HEK293 (cell line): ENCODE results near the gene ATP4A.

Experiments used
- GLIS1 ChIP-seq: fragments of 450-650 bp; formaldehyde crosslinking; IDR thresholded peaks from 2 replicates; pipeline ENCODE4 v1.5.1; 2016; ENCODE audit warnings: missing biosample characterization, missing genetic modification characterization
- MEIS1 ChIP-seq: sonication (generic); formaldehyde crosslinking; IDR thresholded peaks from 2 replicates; pipeline ENCODE4 v1.8.1; 2022; ENCODE audit warnings: missing genetic modification reagents, mild to moderate bottlenecking, borderline replicate concordance
- MYNN ChIP-seq: fragments of 450-650 bp; formaldehyde crosslinking; IDR thresholded peaks from 2 replicates; pipeline ENCODE4 v1.5.1; 2016; ENCODE audit warnings: missing biosample characterization, missing genetic modification characterization, borderline replicate concordance
- SCRT2 ChIP-seq: fragments of 450-650 bp; formaldehyde crosslinking; IDR thresholded peaks from 2 replicates; pipeline ENCODE4 v1.5.1; 2016; ENCODE audit warnings: missing biosample characterization, missing genetic modification characterization
- SETDB1 ChIP-seq: IDR thresholded peaks from one replicate; pipeline ENCODE4 v1.6.1; 2017; ENCODE audit warnings: mild to moderate bottlenecking, low read length, moderate library complexity, mixed read lengths; ENCODE audit not compliant: insufficient read length
- SP3 ChIP-seq: fragments of 450-650 bp; formaldehyde crosslinking; IDR thresholded peaks from 2 replicates; pipeline ENCODE4 v1.5.1; 2016; ENCODE audit warnings: missing biosample characterization, missing genetic modification characterization
- YY2 ChIP-seq: fragments of 450-650 bp; formaldehyde crosslinking; IDR thresholded peaks from 2 replicates; pipeline ENCODE4 v1.5.1; 2016; ENCODE audit warnings: missing biosample characterization, missing genetic modification characterization
- ZEB2 ChIP-seq: fragments of 450-650 bp; formaldehyde crosslinking; IDR thresholded peaks from 2 replicates; pipeline ENCODE4 v1.5.1; 2016; ENCODE audit warnings: missing biosample characterization, missing genetic modification characterization
- ZNF112 ChIP-seq: fragments of 450-650 bp; formaldehyde crosslinking; IDR thresholded peaks from 2 replicates; pipeline ENCODE4 v1.5.0; 2017; ENCODE audit warnings: missing biosample characterization, missing genetic modification characterization
- ZNF140 ChIP-seq: fragments of 450-650 bp; formaldehyde crosslinking; IDR thresholded peaks from 2 replicates; pipeline ENCODE4 v1.5.1; 2016; ENCODE audit warnings: missing biosample characterization, missing genetic modification characterization
- ZNF155 ChIP-seq: fragments of 450-650 bp; formaldehyde crosslinking; IDR thresholded peaks from 2 replicates; pipeline ENCODE4 v1.5.1; 2016; ENCODE audit warnings: missing biosample characterization, missing genetic modification characterization
- ZNF202 ChIP-seq: fragments of 450-650 bp; formaldehyde crosslinking; IDR thresholded peaks from 2 replicates; pipeline ENCODE4 v1.5.1; 2016; ENCODE audit warnings: missing biosample characterization, missing genetic modification characterization, borderline replicate concordance
- ZNF26 ChIP-seq: fragments of 450-650 bp; formaldehyde crosslinking; IDR thresholded peaks from 2 replicates; pipeline ENCODE4 v1.5.1; 2016; ENCODE audit warnings: missing biosample characterization, missing genetic modification characterization
- ZNF292 ChIP-seq: fragments of 450-650 bp; formaldehyde crosslinking; IDR thresholded peaks from 2 replicates; pipeline ENCODE4 v1.5.1; 2016; ENCODE audit warnings: low read depth, missing biosample characterization, missing genetic modification characterization, borderline replicate concordance
- ZNF341 ChIP-seq: fragments of 450-650 bp; formaldehyde crosslinking; IDR thresholded peaks from 2 replicates; pipeline ENCODE4; 2016; ENCODE audit warnings: low read depth, missing biosample characterization, missing genetic modification characterization
- ZNF391 ChIP-seq: fragments of 450-650 bp; formaldehyde crosslinking; IDR thresholded peaks from 2 replicates; pipeline ENCODE4 v1.5.1; 2016; ENCODE audit warnings: low read depth, missing biosample characterization, missing genetic modification characterization, borderline replicate concordance
- ZNF394 ChIP-seq: fragments of 450-650 bp; formaldehyde crosslinking; IDR thresholded peaks from 2 replicates; pipeline ENCODE4 v1.5.1; 2016; ENCODE audit warnings: missing biosample characterization, missing genetic modification characterization, mild to moderate bottlenecking, moderate library complexity, borderline replicate concordance
- ZNF426 ChIP-seq: fragments of 450-650 bp; formaldehyde crosslinking; IDR thresholded peaks from 2 replicates; pipeline ENCODE4 v1.5.1; 2017; ENCODE audit warnings: missing biosample characterization, missing genetic modification characterization, mild to moderate bottlenecking, inconsistent platforms, moderate library complexity
- ZNF513 ChIP-seq: fragments of 450-650 bp; IDR thresholded peaks from 2 replicates; pipeline ENCODE4 v1.5.1; 2018; ENCODE audit warnings: missing biosample characterization, missing genetic modification characterization
- ZNF561 ChIP-seq: fragments of 450-650 bp; IDR thresholded peaks from 2 replicates; pipeline ENCODE4 v1.5.1; 2018; ENCODE audit warnings: missing biosample characterization, missing genetic modification characterization, borderline replicate concordance
- ZNF600 ChIP-seq: fragments of 450-650 bp; formaldehyde crosslinking; IDR thresholded peaks from 2 replicates; pipeline ENCODE4 v1.5.1; 2016; ENCODE audit warnings: missing biosample characterization, missing genetic modification characterization
- ZNF791 ChIP-seq: fragments of 450-650 bp; formaldehyde crosslinking; IDR thresholded peaks from 2 replicates; pipeline ENCODE4 v1.5.1; 2016; ENCODE audit warnings: missing biosample characterization, missing genetic modification characterization
- ZNF792 ChIP-seq: fragments of 450-650 bp; formaldehyde crosslinking; IDR thresholded peaks from 2 replicates; pipeline ENCODE4 v1.5.1; 2016; ENCODE audit warnings: missing biosample characterization, missing genetic modification characterization
- ZNF843 ChIP-seq: fragments of 450-650 bp; formaldehyde crosslinking; IDR thresholded peaks from 2 replicates; pipeline ENCODE4 v1.5.1; 2016; ENCODE audit warnings: missing biosample characterization, missing genetic modification characterization
- TF ChIP-seq, protein P1 (sequence below): fragments of 450-650 bp; formaldehyde crosslinking; IDR thresholded peaks from 2 replicates; pipeline ENCODE4 v1.5.1; 2016; ENCODE audit warnings: missing biosample characterization, missing genetic modification characterization
- TF ChIP-seq, protein P2 (sequence below): fragments of 450-650 bp; formaldehyde crosslinking; IDR thresholded peaks from 2 replicates; pipeline ENCODE4 v1.5.1; 2017; ENCODE audit warnings: missing biosample characterization, missing genetic modification characterization
- TF ChIP-seq, protein P3 (sequence below): fragments of 450-650 bp; IDR thresholded peaks from 2 replicates; pipeline ENCODE4 v1.5.1; 2018; ENCODE audit warnings: missing biosample characterization, mild to moderate bottlenecking, missing genetic modification characterization
- TF ChIP-seq, protein P4 (sequence below): sonication (generic); formaldehyde crosslinking; IDR thresholded peaks from 2 replicates; pipeline ENCODE4 v1.8.1; 2022; ENCODE audit warnings: mild to moderate bottlenecking, moderate library complexity, missing genetic modification reagents

ATP4A gene

GRCh38 chr19:35509861-35510625 is 53.4 kb downstream of the ATP4A start (continued):
- TF ChIP-seq ZNF292 (tag by site-specific recombination) (no peak), ZNF391 (peak; percentile 78), ZNF792 (tag by site-specific recombination) (0 out of 2 replicates have a peak, but pooled peaks have one; percentile 8), SP3 (tag by site-specific recombination) (peak; percentile 80), ZNF843 (tag by site-specific recombination) (peak; percentile 63; the same call in 1 of the 2 replicates), ZNF341 (tag by site-specific recombination) (peak; percentile 80), YY2 (tag by site-specific recombination) (peak; percentile 84), SCRT2 (tag by site-specific recombination) (peak; percentile 91), MEIS1 (CRISPR knock-in tag) (no peak), ZNF26 (tag by site-specific recombination) (no peak), ZNF561 (peak; percentile 96), ZNF140 (tag by site-specific recombination) (no peak), ZNF513 (tag by site-specific recombination) (no peak), MYNN (tag by site-specific recombination) (no peak), SETDB1 (no peak), GLIS1 (tag by site-specific recombination) (peak; percentile 97), ZNF155 (tag by site-specific recombination) (no peak), ZNF791 (tag by site-specific recombination) (no peak), ZEB2 (tag by site-specific recombination) (peak; percentile 99), ZNF394 (tag by site-specific recombination) (peak; percentile 88), ZNF202 (tag by site-specific recombination) (no peak), ZNF112 (tag by site-specific recombination) (no peak), ZNF426 (no peak), ZNF600 (tag by site-specific recombination) (peak; percentile 97)
- TF ChIP-seq, protein P1, sequence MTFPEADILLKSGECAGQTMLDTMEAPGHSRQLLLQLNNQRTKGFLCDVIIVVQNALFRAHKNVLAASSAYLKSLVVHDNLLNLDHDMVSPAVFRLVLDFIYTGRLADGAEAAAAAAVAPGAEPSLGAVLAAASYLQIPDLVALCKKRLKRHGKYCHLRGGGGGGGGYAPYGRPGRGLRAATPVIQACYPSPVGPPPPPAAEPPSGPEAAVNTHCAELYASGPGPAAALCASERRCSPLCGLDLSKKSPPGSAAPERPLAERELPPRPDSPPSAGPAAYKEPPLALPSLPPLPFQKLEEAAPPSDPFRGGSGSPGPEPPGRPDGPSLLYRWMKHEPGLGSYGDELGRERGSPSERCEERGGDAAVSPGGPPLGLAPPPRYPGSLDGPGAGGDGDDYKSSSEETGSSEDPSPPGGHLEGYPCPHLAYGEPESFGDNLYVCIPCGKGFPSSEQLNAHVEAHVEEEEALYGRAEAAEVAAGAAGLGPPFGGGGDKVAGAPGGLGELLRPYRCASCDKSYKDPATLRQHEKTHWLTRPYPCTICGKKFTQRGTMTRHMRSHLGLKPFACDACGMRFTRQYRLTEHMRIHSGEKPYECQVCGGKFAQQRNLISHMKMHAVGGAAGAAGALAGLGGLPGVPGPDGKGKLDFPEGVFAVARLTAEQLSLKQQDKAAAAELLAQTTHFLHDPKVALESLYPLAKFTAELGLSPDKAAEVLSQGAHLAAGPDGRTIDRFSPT (tag by site-specific recombination), result peak; percentile 73; the same call in 1 of the 2 replicates
- TF ChIP-seq, protein P2, sequence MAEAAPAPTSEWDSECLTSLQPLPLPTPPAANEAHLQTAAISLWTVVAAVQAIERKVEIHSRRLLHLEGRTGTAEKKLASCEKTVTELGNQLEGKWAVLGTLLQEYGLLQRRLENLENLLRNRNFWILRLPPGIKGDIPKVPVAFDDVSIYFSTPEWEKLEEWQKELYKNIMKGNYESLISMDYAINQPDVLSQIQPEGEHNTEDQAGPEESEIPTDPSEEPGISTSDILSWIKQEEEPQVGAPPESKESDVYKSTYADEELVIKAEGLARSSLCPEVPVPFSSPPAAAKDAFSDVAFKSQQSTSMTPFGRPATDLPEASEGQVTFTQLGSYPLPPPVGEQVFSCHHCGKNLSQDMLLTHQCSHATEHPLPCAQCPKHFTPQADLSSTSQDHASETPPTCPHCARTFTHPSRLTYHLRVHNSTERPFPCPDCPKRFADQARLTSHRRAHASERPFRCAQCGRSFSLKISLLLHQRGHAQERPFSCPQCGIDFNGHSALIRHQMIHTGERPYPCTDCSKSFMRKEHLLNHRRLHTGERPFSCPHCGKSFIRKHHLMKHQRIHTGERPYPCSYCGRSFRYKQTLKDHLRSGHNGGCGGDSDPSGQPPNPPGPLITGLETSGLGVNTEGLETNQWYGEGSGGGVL (tag by site-specific recombination), result peak; percentile 44; the same call in 1 of the 2 replicates
- TF ChIP-seq, protein P3, sequence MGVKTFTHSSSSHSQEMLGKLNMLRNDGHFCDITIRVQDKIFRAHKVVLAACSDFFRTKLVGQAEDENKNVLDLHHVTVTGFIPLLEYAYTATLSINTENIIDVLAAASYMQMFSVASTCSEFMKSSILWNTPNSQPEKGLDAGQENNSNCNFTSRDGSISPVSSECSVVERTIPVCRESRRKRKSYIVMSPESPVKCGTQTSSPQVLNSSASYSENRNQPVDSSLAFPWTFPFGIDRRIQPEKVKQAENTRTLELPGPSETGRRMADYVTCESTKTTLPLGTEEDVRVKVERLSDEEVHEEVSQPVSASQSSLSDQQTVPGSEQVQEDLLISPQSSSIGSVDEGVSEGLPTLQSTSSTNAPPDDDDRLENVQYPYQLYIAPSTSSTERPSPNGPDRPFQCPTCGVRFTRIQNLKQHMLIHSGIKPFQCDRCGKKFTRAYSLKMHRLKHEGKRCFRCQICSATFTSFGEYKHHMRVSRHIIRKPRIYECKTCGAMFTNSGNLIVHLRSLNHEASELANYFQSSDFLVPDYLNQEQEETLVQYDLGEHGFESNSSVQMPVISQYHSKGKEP, result no peak; the same call in 1 of the 2 replicates
- TF ChIP-seq, protein P4, sequence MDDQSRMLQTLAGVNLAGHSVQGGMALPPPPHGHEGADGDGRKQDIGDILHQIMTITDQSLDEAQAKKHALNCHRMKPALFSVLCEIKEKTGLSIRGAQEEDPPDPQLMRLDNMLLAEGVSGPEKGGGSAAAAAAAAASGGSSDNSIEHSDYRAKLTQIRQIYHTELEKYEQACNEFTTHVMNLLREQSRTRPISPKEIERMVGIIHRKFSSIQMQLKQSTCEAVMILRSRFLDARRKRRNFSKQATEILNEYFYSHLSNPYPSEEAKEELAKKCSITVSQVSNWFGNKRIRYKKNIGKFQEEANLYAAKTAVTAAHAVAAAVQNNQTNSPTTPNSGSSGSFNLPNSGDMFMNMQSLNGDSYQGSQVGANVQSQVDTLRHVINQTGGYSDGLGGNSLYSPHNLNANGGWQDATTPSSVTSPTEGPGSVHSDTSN, result no peak
